Fibroblast of lung (primary cell): ENCODE data around the gene UNG. TPM values are rescaled to one million over a fixed set of nuclear protein-coding genes. Genes with fewer than 3 reads are reported as not detected.

Source experiments
- DNase-seq, 2 donors: peaks; one replicate each; pipeline versions ENCODE4 v3.0.0 to v3.0.0-alpha.2; 2010; ENCODE audit warnings: low read depth in 2 of 2
- H2AFZ ChIP-seq: 2 replicates; pipeline ENCODE4 v1.5.1; 2012; ENCODE audit warnings: low read length, control low read depth, inconsistent platforms
- H3K27ac ChIP-seq: 2 replicates; pipeline ENCODE4 v1.5.1; 2011; ENCODE audit warnings: low read length, control low read depth; ENCODE audit not compliant: insufficient read depth
- H3K27me3 ChIP-seq: 2 replicates; pipeline ENCODE4 v1.5.1; 2011; ENCODE audit warnings: mild to moderate bottlenecking, low read length; ENCODE audit not compliant: control insufficient read depth, insufficient read depth
- H3K36me3 ChIP-seq: 2 replicates; pipeline ENCODE4 v1.5.1; 2011; ENCODE audit warnings: low read length; ENCODE audit not compliant: control insufficient read depth, insufficient read depth
- H3K4me1 ChIP-seq: 2 replicates; pipeline ENCODE4 v1.5.1; 2011; ENCODE audit warnings: low read length; ENCODE audit not compliant: control insufficient read depth, insufficient read depth; ENCODE audit errors: extremely low read depth
- H3K4me2 ChIP-seq: 2 replicates; pipeline ENCODE4 v1.5.1; 2011; ENCODE audit warnings: low read length, control low read depth; ENCODE audit not compliant: insufficient read depth; ENCODE audit errors: extremely low read depth
- H3K4me3 ChIP-seq, 4 experiments: fragments of 200-600 bp in 1 of 4; sonication (generic) in 1 of 4; replicated peaks in 1 of 4; 2 replicates each; pipeline ENCODE4 v1.5.1; 2011 to 2016; ENCODE audit warnings: low read length in 4 of 4, low read depth in 3 of 4, mild to moderate bottlenecking in 3 of 4, control low read depth in 2 of 4, inconsistent platforms in 1 of 4, mixed read lengths in 1 of 4; ENCODE audit not compliant: insufficient read depth in 1 of 4; ENCODE audit errors: control extremely low read depth in 1 of 4
- H3K79me2 ChIP-seq: 2 replicates; pipeline ENCODE4 v1.5.1; 2012; ENCODE audit warnings: mild to moderate bottlenecking, low read length, inconsistent platforms; ENCODE audit not compliant: control insufficient read depth, insufficient read depth
- H3K9ac ChIP-seq: 2 replicates; pipeline ENCODE4 v1.5.1; 2011; ENCODE audit warnings: mild to moderate bottlenecking, low read length, control low read depth; ENCODE audit not compliant: insufficient read depth
- H3K9me3 ChIP-seq: 2 replicates; pipeline ENCODE4 v1.5.1; 2012; ENCODE audit warnings: low read depth, low read length; ENCODE audit not compliant: control insufficient read depth, insufficient read depth
- H4K20me1 ChIP-seq: 2 replicates; pipeline ENCODE4 v1.5.1; 2011; ENCODE audit warnings: low read length; ENCODE audit not compliant: control insufficient read depth, insufficient read depth; ENCODE audit errors: extremely low read depth
- CTCF ChIP-seq, 2 donors: IDR thresholded peaks in 1 of 2; conservative IDR thresholded peaks in 1 of 2; 1 replicate in 1 of 2; 2 replicates in 1 of 2; pipeline ENCODE4 v1.5.1; 2011 to 2012; ENCODE audit warnings: low read length in 2 of 2, control low read depth in 1 of 2, inconsistent platforms in 1 of 2, low read depth in 1 of 2, mild to moderate bottlenecking in 1 of 2
- EZH2 ChIP-seq: IDR thresholded peaks from 2 replicates; pipeline ENCODE4 v1.5.1; 2012; ENCODE audit warnings: low read length, control low read depth, mild to moderate bottlenecking; ENCODE audit errors: missing control alignments
- polyA plus RNA-seq, 2 donors: library from polyadenylated mRNA; depleted of rRNA in 1 of 2; stranded (reverse) in 1 of 2; unstranded in 1 of 2; fragments of >200 nt; gene quantifications; 2 replicates each; pipeline ENCODE4 v1.2.1, GENCODE V29; 2011 to 2012; ENCODE audit warnings: missing spikeins in 1 of 2
- total RNA-seq: library from RNA; depleted of rRNA; stranded (reverse); fragments of >200 nt; gene quantifications from 2 replicates; pipeline ENCODE4 v1.2.1, GENCODE V29; 2014

The UNG gene
- total and polyA plus RNA-seq, 2 donors (not counting 1 experiment from before 2014, with no cell fraction given): 16.0 to 23.5 TPM

GRCh38 chr12:109115758-109116610 is 18.6 kb downstream of the UNG start, which contains the start of gene ACACB:
TSS of gene ACACB (plus strand) at chr12:109116587. CDS start at chr12:109139406, 22,819 bp downstream.
- H2AFZ ChIP-seq: no peak within 1 kb of the TSS
- peaks cover 2% of the 10 kb centered on the region for H3K4me1 ChIP-seq
- H3K79me2 ChIP-seq: no peaks in the 10 kb centered on the region
- H3K36me3 ChIP-seq: no peaks in the 10 kb centered on the region
- no peak within 1 kb of the TSS for H3K9ac ChIP-seq
- no peak for TF ChIP-seq CTCF (conservative IDR thresholded peaks at IDR 0.05 in 1 of 2, IDR thresholded peaks at IDR 0.05 in 1 of 2; ENCODE audit: low read depth in 1 of 2, low read length in 2 of 2)
- no peak for TF ChIP-seq EZH2
- H3K27me3 ChIP-seq: no peaks in the 10 kb centered on the region
- peak in 1 of 2 donors; percentile 34 for DNase-seq
- no peak within 1 kb of the TSS for H3K27ac ChIP-seq
- no peaks in the 10 kb centered on the region for H3K9me3 ChIP-seq
- H3K4me3 ChIP-seq: no peak within 1 kb of the TSS
- no peaks in the 10 kb centered on the region for H4K20me1 ChIP-seq
- no peak within 1 kb of the TSS for H3K4me2 ChIP-seq

GRCh38 chr12:109116611-109116949 is 19.2 kb downstream of the UNG start:
- no peak overlapping the region for H2AFZ ChIP-seq
- H3K27ac ChIP-seq: no peak overlapping the region
- no peak overlapping the region for H3K4me3 ChIP-seq
- no peaks in the 10 kb centered on the region for H3K9me3 ChIP-seq
- no peaks in the 10 kb centered on the region for H4K20me1 ChIP-seq
- no peaks in the 10 kb centered on the region for H3K27me3 ChIP-seq
- no peak overlapping the region for H3K4me2 ChIP-seq
- peaks cover 2% of the 10 kb centered on the region for H3K4me1 ChIP-seq
- no peaks in the 10 kb centered on the region for H3K79me2 ChIP-seq
- no peak overlapping the region for H3K9ac ChIP-seq
- DNase-seq: no peak
- no peak for TF ChIP-seq EZH2
- no peak for TF ChIP-seq CTCF (conservative IDR thresholded peaks at IDR 0.05 in 1 of 2, IDR thresholded peaks at IDR 0.05 in 1 of 2; ENCODE audit: low read depth in 1 of 2, low read length in 2 of 2)
- no peaks in the 10 kb centered on the region for H3K36me3 ChIP-seq

GRCh38 chr12:109120095-109120494 is 22.7 kb downstream of the UNG start:
- Histone ChIP-seq H3K27me3 (no peaks in the 10 kb centered on the region), H3K9ac (no peak overlapping the region), H3K4me2 (no peak overlapping the region), H3K4me1 (no peaks in the 10 kb centered on the region), H3K4me3 (no peak overlapping the region), H2AFZ (no peak overlapping the region), H4K20me1 (no peaks in the 10 kb centered on the region), H3K9me3 (no peaks in the 10 kb centered on the region), H3K36me3 (no peaks in the 10 kb centered on the region), H3K79me2 (no peaks in the 10 kb centered on the region), H3K27ac (no peak overlapping the region)
- DNase-seq: no peak
- TF ChIP-seq CTCF (conservative IDR thresholded peaks at IDR 0.05 in 1 of 2, IDR thresholded peaks at IDR 0.05 in 1 of 2; ENCODE audit: low read depth in 1 of 2, low read length in 2 of 2): no peak
- no peak for TF ChIP-seq EZH2
